GM18951 (cell line): Measurements from ENCODE around the gene TTC31.

ENCODE experiments used
- POLR2A ChIP-seq: IDR thresholded peaks from 4 replicates; pipeline ENCODE4 v1.6.1; 2011; ENCODE audit warnings: mild to moderate bottlenecking; ENCODE audit not compliant: insufficient read length, insufficient read depth; ENCODE audit errors: extremely low read depth
- in situ Hi-C: fragments of 300-500 bp; cut with MboI; formaldehyde crosslinking; loops from one replicate; pipeline ENCODE4 v1.12.0; 2022; ENCODE audit warnings: low sequenced_read_pairs, mixed read lengths, inconsistent platforms; ENCODE audit not compliant: unreplicated experiment

TTC31 gene

GRCh38 chr2:74542978-74543377 is 60.1 kb downstream of the TTC31 start:
- in situ Hi-C loops: no loop called here
- no peak for TF ChIP-seq POLR2A
